HEK293 (cell line): ENCODE data around the gene LARGE1.

ENCODE experiments used
- CTCF ChIA-PET: fragments of 350-600 bp; formaldehyde crosslinking; extraction: SDS; loops from one replicate; lab custom pipeline; 2021; ENCODE audit warnings: antibody characterized with exemption; lab: Yijun Ruan, JAX
- POLR2A ChIA-PET: fragments of 300-600 bp; formaldehyde crosslinking; extraction: SDS; loops from one replicate; lab custom pipeline; 2020; ENCODE audit warnings: antibody characterized with exemption, inconsistent platforms; lab: Yijun Ruan, JAX
- H3K27ac ChIP-seq: fragments of 200-500 bp; sonication (Bioruptor generic); 2 replicates; pipeline ENCODE4 v1.5.1; 2014; ENCODE audit warnings: low read depth, low read length, control low read depth, inconsistent platforms; ENCODE audit errors: extremely low read depth
- H3K36me3 ChIP-seq, 2 experiments: fragments of 200-500 bp in 1 of 2; sonication (Bioruptor generic) in 1 of 2; 1 replicate in 1 of 2; 2 replicates in 1 of 2; pipeline ENCODE4 v1.5.1; 2014 to 2017; ENCODE audit warnings: inconsistent platforms in 2 of 2, low read length in 2 of 2; ENCODE audit not compliant: control insufficient read depth in 2 of 2, insufficient read depth in 1 of 2
- H3K4me1 ChIP-seq: fragments of 200-500 bp; sonication (Bioruptor generic); 2 replicates; pipeline ENCODE4 v1.5.1; 2014; ENCODE audit warnings: mild to moderate bottlenecking, low read length, inconsistent platforms; ENCODE audit not compliant: control insufficient read depth, insufficient read depth
- H3K4me3 ChIP-seq: 2 replicates; pipeline ENCODE4 v1.5.1; 2011; ENCODE audit warnings: low read depth, mild to moderate bottlenecking, control low read depth, low read length, moderate library complexity
- H3K9me3 ChIP-seq: fragments of 200-500 bp; sonication (Bioruptor generic); 2 replicates; pipeline ENCODE4 v1.5.1; 2014; ENCODE audit warnings: low read depth, low read length, inconsistent platforms; ENCODE audit not compliant: control insufficient read depth, insufficient read depth
- KLF1 ChIP-seq: fragments of 450-650 bp; formaldehyde crosslinking; IDR thresholded peaks from 2 replicates; pipeline ENCODE4 v1.5.1; 2016; ENCODE audit warnings: missing biosample characterization, missing genetic modification characterization
- PBX3 ChIP-seq: sonication (generic); formaldehyde crosslinking; IDR thresholded peaks from 2 replicates; pipeline ENCODE4 v1.8.1; 2022; ENCODE audit warnings: mild to moderate bottlenecking, moderate library complexity, missing genetic modification reagents
- SP2 ChIP-seq: fragments of 450-650 bp; formaldehyde crosslinking; IDR thresholded peaks from 2 replicates; pipeline ENCODE4 v1.5.1; 2016; ENCODE audit warnings: missing biosample characterization, missing genetic modification characterization
- YY2 ChIP-seq: fragments of 450-650 bp; formaldehyde crosslinking; IDR thresholded peaks from 2 replicates; pipeline ENCODE4 v1.5.1; 2016; ENCODE audit warnings: missing biosample characterization, missing genetic modification characterization
- ZBTB1 ChIP-seq: fragments of 450-650 bp; formaldehyde crosslinking; IDR thresholded peaks from 2 replicates; pipeline ENCODE4 v1.5.1; 2016; ENCODE audit warnings: missing biosample characterization, missing genetic modification characterization
- ZBTB10 ChIP-seq: fragments of 450-650 bp; formaldehyde crosslinking; IDR thresholded peaks from 2 replicates; pipeline ENCODE4 v1.5.1; 2016; ENCODE audit warnings: missing biosample characterization, missing genetic modification characterization
- ZBTB21 ChIP-seq: fragments of 450-650 bp; formaldehyde crosslinking; IDR thresholded peaks from 2 replicates; pipeline ENCODE4 v1.5.1; 2017; ENCODE audit warnings: missing biosample characterization, missing genetic modification characterization
- ZNF10 ChIP-seq: fragments of 450-650 bp; formaldehyde crosslinking; IDR thresholded peaks from 2 replicates; pipeline ENCODE4 v1.5.1; 2017; ENCODE audit warnings: missing biosample characterization, missing genetic modification characterization
- ZNF133 ChIP-seq: fragments of 450-650 bp; formaldehyde crosslinking; IDR thresholded peaks from 2 replicates; pipeline ENCODE4 v1.5.1; 2016; ENCODE audit warnings: missing biosample characterization, missing genetic modification characterization
- ZNF138 ChIP-seq: fragments of 450-650 bp; formaldehyde crosslinking; IDR thresholded peaks from 2 replicates; pipeline ENCODE4 v1.5.1; 2016; ENCODE audit warnings: missing biosample characterization, missing genetic modification characterization, borderline replicate concordance
- ZNF16 ChIP-seq: fragments of 450-650 bp; formaldehyde crosslinking; IDR thresholded peaks from 2 replicates; pipeline ENCODE4 v1.5.1; 2016; ENCODE audit warnings: low read depth, missing biosample characterization, missing genetic modification characterization
- ZNF175 ChIP-seq: fragments of 450-650 bp; formaldehyde crosslinking; IDR thresholded peaks from 2 replicates; pipeline ENCODE4 v1.5.1; 2016; ENCODE audit warnings: missing biosample characterization, missing genetic modification characterization
- ZNF18 ChIP-seq: fragments of 450-650 bp; formaldehyde crosslinking; IDR thresholded peaks from 2 replicates; pipeline ENCODE4 v1.5.1; 2016; ENCODE audit warnings: missing biosample characterization, missing genetic modification characterization
- ZNF214 ChIP-seq: fragments of 450-650 bp; formaldehyde crosslinking; IDR thresholded peaks from 2 replicates; pipeline ENCODE4 v1.5.1; 2017; ENCODE audit warnings: missing biosample characterization, mild to moderate bottlenecking, missing genetic modification characterization, borderline replicate concordance
- ZNF239 ChIP-seq: fragments of 450-650 bp; formaldehyde crosslinking; IDR thresholded peaks from 2 replicates; pipeline ENCODE4 v1.5.1; 2016; ENCODE audit warnings: missing biosample characterization, missing genetic modification characterization
- ZNF274 ChIP-seq, 2 experiments: fragments of 200-500 bp in 1 of 2; fragments of 450-650 bp in 1 of 2; sonication (Bioruptor generic) in 1 of 2; formaldehyde crosslinking in 1 of 2; IDR thresholded peaks; 2 replicates each; pipeline versions ENCODE4 v1.5.1 to v1.6.1; 2014 to 2016; ENCODE audit warnings: borderline replicate concordance in 1 of 2, inconsistent platforms in 1 of 2, low read length in 1 of 2, missing biosample characterization in 1 of 2, missing genetic modification characterization in 1 of 2
- ZNF292 ChIP-seq: fragments of 450-650 bp; formaldehyde crosslinking; IDR thresholded peaks from 2 replicates; pipeline ENCODE4 v1.5.1; 2016; ENCODE audit warnings: low read depth, missing biosample characterization, missing genetic modification characterization, borderline replicate concordance
- ZNF302 ChIP-seq: fragments of 450-650 bp; formaldehyde crosslinking; IDR thresholded peaks from 2 replicates; pipeline ENCODE4 v1.5.1; 2016; ENCODE audit warnings: missing biosample characterization, missing genetic modification characterization, low read depth
- ZNF366 ChIP-seq: fragments of 450-650 bp; formaldehyde crosslinking; conservative IDR thresholded peaks from 2 replicates; pipeline ENCODE4 v1.5.1; 2016; ENCODE audit warnings: missing biosample characterization, missing genetic modification characterization
- ZNF37A ChIP-seq: fragments of 450-650 bp; IDR thresholded peaks from 2 replicates; pipeline ENCODE4 v1.5.1; 2018; ENCODE audit warnings: missing biosample characterization, missing genetic modification characterization
- ZNF548 ChIP-seq: fragments of 450-650 bp; formaldehyde crosslinking; IDR thresholded peaks from 2 replicates; pipeline ENCODE4 v1.5.1; 2016; ENCODE audit warnings: missing biosample characterization, missing genetic modification characterization
- ZNF571 ChIP-seq: fragments of 450-650 bp; formaldehyde crosslinking; IDR thresholded peaks from 2 replicates; pipeline ENCODE4 v1.5.0; 2017; ENCODE audit warnings: missing biosample characterization, missing genetic modification characterization
- ZNF621 ChIP-seq: fragments of 450-650 bp; formaldehyde crosslinking; IDR thresholded peaks from 2 replicates; pipeline ENCODE4 v1.5.1; 2017; ENCODE audit warnings: missing biosample characterization, missing genetic modification characterization
- ZNF654 ChIP-seq: fragments of 450-650 bp; formaldehyde crosslinking; IDR thresholded peaks from 2 replicates; pipeline ENCODE4 v1.5.1; 2016; ENCODE audit warnings: low read depth, missing biosample characterization, missing genetic modification characterization
- ZNF664 ChIP-seq: fragments of 450-650 bp; formaldehyde crosslinking; IDR thresholded peaks from 2 replicates; pipeline ENCODE4 v1.5.1; 2016; ENCODE audit warnings: missing biosample characterization, missing genetic modification characterization
- ZNF707 ChIP-seq: fragments of 450-650 bp; formaldehyde crosslinking; IDR thresholded peaks from 2 replicates; pipeline ENCODE4 v1.5.1; 2016; ENCODE audit warnings: missing biosample characterization, missing genetic modification characterization
- ZNF777 ChIP-seq: fragments of 450-650 bp; formaldehyde crosslinking; IDR thresholded peaks from 2 replicates; pipeline ENCODE4 v1.5.1; 2017; ENCODE audit warnings: missing biosample characterization, missing genetic modification characterization, borderline replicate concordance
- ZNF791 ChIP-seq: fragments of 450-650 bp; formaldehyde crosslinking; IDR thresholded peaks from 2 replicates; pipeline ENCODE4 v1.5.1; 2016; ENCODE audit warnings: missing biosample characterization, missing genetic modification characterization
- TF ChIP-seq, protein P1 (sequence below): fragments of 450-650 bp; formaldehyde crosslinking; IDR thresholded peaks from 2 replicates; pipeline ENCODE4 v1.5.1; 2016; ENCODE audit warnings: missing biosample characterization, missing genetic modification characterization

Gene LARGE1

DNA sequence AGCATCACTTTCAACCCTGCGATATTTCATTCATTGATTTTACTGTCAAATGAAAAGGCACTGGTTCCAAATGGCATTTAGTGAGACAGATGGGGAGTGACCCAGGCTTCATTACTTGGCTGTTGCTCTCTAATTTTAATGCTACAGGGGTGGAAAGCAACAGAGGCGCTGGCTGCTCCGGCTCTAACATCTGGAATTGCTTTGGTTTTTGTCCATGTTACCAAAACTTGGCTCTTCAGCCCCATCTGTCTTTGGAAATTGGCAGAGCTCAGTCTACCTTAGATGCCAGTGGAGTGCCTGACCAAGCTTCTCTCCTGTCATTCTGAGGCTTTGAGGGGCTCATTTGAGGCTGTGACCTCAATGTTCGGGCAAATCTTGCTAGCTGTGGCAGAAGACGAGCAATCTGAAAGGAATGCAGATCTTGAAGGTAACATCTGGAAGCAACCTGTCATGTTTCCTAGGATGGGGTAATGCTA lies 452.6 kb downstream of the LARGE1 start (continued):
- TF ChIP-seq PBX3 (CRISPR knock-in tag): no peak
- TF ChIP-seq ZNF366 (tag by site-specific recombination): no peak
- no peak for TF ChIP-seq ZNF654
- TF ChIP-seq ZNF133: no peak
- TF ChIP-seq ZNF274 (IDR thresholded peaks at IDR 0.05; ENCODE audit: low read length): no peak
- TF ChIP-seq ZNF274 (tag by site-specific recombination; IDR thresholded peaks at IDR 0.05; ENCODE audit: borderline replicate concordance): no peak
- no peak for TF ChIP-seq ZBTB1 (tag by site-specific recombination)
- no peak for TF ChIP-seq ZNF175
- TF ChIP-seq KLF1 (tag by site-specific recombination): no peak
- TF ChIP-seq ZNF239 (tag by site-specific recombination): no peak
- TF ChIP-seq ZNF664 (tag by site-specific recombination): no peak
- TF ChIP-seq ZNF37A (tag by site-specific recombination): no peak
- no peak for TF ChIP-seq ZNF18 (tag by site-specific recombination)

GRCh38 chr22:33467080-33467479 lies 453.2 kb downstream of the LARGE1 start:
- CTCF ChIA-PET: interaction anchor here (0.6 to 1.6 kb wide), 3 partner anchors 15 to 167 kb away, joined by 3 to 4 read pairs (median 3); no protein-coding TSS in a partner anchor
- Histone ChIP-seq H3K9me3 (0 out of 2 replicates have a peak, but pooled peaks cover under 1% of the 10 kb centered on the region), H3K4me3 (no peak overlapping the region), H3K4me1 (no peaks in the 10 kb centered on the region), H3K36me3 (no peaks in the 10 kb centered on the region), H3K27ac (no peak overlapping the region)
- POLR2A ChIA-PET: no interaction called here
- TF ChIP-seq ZNF621 (tag by site-specific recombination) (no peak), ZNF571 (tag by site-specific recombination) (no peak), ZNF777 (tag by site-specific recombination) (no peak), ZBTB21 (tag by site-specific recombination) (no peak), ZNF302 (tag by site-specific recombination) (no peak), ZNF138 (tag by site-specific recombination) (no peak), YY2 (tag by site-specific recombination) (no peak), SP2 (tag by site-specific recombination) (no peak), ZNF10 (no peak), ZNF791 (tag by site-specific recombination) (no peak), ZBTB10 (tag by site-specific recombination) (no peak), ZNF548 (tag by site-specific recombination) (no peak), ZNF274 (IDR thresholded peaks at IDR 0.05; ENCODE audit: low read length) (no peak), ZNF274 (tag by site-specific recombination; IDR thresholded peaks at IDR 0.05; ENCODE audit: borderline replicate concordance) (no peak), ZNF214 (tag by site-specific recombination) (no peak), ZNF292 (tag by site-specific recombination) (no peak), ZNF16 (tag by site-specific recombination) (no peak), ZNF707 (tag by site-specific recombination) (no peak)
- TF ChIP-seq, protein P1, sequence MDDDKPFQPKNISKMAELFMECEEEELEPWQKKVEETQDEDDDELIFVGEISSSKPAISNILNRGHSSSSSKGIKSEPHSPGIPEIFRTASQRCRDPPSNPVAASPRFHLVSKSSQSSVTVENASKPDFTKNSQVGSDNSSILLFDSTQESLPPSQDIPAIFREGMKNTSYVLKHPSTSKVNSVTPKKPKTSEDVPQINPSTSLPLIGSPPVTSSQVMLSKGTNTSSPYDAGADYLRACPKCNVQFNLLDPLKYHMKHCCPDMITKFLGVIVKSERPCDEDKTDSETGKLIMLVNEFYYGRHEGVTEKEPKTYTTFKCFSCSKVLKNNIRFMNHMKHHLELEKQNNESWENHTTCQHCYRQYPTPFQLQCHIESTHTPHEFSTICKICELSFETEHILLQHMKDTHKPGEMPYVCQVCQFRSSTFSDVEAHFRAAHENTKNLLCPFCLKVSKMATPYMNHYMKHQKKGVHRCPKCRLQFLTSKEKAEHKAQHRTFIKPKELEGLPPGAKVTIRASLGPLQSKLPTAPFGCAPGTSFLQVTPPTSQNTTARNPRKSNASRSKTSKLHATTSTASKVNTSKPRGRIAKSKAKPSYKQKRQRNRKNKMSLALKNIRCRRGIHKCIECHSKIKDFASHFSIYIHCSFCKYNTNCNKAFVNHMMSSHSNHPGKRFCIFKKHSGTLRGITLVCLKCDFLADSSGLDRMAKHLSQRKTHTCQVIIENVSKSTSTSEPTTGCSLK: no peak
